GM12865 (cell line): ENCODE data around the gene LAMC3.

Experiments
- DNase-seq: peaks from one replicate; pipeline ENCODE4 v3.0.0; 2010; ENCODE audit warnings: low read depth
- H3K4me3 ChIP-seq: 2 replicates; pipeline ENCODE4 v1.5.1; 2011; ENCODE audit warnings: mild to moderate bottlenecking, low read depth, low read length, control low read depth
- TF ChIP-seq, protein P1 (sequence below): IDR thresholded peaks from 2 replicates; pipeline ENCODE4 v1.5.1; 2011; ENCODE audit warnings: low read length, control low read depth, low read depth, inconsistent platforms; ENCODE audit not compliant: insufficient read depth; ENCODE audit errors: missing control alignments

LAMC3 gene

DNA sequence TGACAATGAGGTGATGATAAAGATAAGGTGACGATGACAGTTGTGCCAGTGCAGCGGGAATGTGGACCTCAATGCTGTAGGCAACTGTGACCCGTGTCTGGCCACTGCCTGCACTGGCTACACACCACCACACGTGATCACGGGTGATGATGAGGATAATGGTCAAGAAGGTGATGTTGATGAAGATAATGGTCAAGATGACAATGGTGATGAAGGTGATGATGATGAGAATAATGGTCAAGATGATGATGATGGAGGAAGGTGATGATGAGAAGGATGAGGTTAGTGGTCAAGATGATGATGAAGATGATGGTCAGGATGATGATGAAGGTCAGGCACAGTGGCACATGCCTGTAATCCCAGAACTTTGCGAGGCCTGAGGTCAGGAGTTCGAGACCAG lies 56.6 kb downstream of the LAMC3 start:
- TF ChIP-seq, protein P1, sequence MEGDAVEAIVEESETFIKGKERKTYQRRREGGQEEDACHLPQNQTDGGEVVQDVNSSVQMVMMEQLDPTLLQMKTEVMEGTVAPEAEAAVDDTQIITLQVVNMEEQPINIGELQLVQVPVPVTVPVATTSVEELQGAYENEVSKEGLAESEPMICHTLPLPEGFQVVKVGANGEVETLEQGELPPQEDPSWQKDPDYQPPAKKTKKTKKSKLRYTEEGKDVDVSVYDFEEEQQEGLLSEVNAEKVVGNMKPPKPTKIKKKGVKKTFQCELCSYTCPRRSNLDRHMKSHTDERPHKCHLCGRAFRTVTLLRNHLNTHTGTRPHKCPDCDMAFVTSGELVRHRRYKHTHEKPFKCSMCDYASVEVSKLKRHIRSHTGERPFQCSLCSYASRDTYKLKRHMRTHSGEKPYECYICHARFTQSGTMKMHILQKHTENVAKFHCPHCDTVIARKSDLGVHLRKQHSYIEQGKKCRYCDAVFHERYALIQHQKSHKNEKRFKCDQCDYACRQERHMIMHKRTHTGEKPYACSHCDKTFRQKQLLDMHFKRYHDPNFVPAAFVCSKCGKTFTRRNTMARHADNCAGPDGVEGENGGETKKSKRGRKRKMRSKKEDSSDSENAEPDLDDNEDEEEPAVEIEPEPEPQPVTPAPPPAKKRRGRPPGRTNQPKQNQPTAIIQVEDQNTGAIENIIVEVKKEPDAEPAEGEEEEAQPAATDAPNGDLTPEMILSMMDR, result no peak
- DNase-seq, result no peak
- H3K4me3 ChIP-seq, result no peak overlapping the region

DNA sequence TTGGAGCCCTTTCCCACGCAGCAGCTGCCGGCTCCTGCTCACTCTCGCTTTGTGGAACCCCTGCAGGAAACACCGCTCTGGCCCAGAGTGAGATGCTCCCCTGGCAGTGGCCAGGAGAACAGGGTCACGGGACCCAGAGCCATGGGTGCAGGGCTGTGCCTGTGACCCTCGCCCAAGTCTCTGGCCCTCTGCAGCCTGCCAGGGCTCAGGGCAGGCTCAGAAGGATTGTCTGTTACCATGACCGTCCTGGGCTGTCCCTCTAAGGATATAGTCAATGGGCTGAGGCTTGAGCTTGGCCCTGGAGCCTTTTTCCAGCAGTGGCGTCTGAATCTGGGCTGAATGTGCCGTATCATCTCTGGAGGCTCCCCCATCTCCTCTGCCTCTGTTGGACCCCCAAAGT lies 58.7 kb downstream of the LAMC3 start:
- TF ChIP-seq, protein P1, result no peak
- no peak for DNase-seq
- H3K4me3 ChIP-seq, result no peak overlapping the region

DNA sequence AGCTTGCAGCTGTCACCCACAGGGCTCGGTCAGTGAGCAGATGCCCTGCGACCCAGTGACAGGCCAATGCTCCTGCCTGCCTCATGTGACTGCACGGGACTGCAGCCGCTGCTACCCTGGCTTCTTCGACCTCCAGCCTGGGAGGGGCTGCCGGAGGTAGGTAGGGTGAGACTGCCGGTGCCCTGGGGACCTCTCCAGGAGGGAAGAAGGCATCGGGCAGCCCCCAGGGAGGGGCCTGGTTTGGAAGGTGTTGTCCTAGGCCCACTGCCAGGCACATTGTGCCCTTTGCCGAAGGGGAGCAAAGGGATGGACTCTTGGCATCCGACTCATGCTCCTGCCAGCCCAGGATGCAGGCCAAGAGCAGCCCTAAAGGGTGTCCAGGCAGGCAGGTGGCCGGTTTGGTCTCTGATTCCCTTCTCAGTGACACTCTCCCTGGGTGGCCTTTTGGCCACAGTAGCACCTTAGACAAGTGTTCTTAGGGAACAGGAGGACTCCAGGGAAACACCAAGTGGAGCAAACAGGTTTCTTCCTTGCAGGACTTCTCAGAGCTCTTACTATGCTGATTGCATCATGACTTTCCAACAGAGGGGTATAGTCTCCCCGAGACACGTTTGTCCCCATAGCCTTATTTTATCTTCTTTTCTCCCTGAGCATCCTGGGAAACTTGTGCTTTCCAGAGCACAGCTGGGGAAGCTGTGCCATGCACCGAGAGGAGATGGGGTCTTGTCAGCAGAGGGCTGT lies 59.3 kb downstream of the LAMC3 start:
- TF ChIP-seq, protein P1, result no peak
- H3K4me3 ChIP-seq, result no peak overlapping the region
- DNase-seq, result no peak

DNA sequence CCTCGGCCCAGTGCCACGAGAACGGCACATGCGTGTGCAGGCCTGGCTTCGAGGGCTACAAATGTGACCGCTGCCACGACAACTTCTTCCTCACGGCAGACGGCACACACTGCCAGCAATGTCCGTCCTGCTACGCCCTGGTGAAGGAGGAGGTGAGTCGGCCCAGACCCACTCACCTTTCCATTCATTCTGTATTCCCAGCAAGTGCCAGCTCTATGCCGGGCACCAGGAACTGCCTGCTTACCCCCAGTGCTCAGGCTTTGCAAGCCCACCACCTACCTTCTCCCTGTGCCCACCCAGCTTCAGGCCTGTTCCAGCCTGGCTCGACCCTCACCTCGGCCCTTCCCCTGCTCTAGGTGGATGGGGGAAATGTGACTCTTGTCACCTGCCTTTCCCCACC lies 60.7 kb downstream of the LAMC3 start:
- no peak overlapping the region for H3K4me3 ChIP-seq
- DNase-seq, result no peak
- TF ChIP-seq, protein P1, result no peak

DNA sequence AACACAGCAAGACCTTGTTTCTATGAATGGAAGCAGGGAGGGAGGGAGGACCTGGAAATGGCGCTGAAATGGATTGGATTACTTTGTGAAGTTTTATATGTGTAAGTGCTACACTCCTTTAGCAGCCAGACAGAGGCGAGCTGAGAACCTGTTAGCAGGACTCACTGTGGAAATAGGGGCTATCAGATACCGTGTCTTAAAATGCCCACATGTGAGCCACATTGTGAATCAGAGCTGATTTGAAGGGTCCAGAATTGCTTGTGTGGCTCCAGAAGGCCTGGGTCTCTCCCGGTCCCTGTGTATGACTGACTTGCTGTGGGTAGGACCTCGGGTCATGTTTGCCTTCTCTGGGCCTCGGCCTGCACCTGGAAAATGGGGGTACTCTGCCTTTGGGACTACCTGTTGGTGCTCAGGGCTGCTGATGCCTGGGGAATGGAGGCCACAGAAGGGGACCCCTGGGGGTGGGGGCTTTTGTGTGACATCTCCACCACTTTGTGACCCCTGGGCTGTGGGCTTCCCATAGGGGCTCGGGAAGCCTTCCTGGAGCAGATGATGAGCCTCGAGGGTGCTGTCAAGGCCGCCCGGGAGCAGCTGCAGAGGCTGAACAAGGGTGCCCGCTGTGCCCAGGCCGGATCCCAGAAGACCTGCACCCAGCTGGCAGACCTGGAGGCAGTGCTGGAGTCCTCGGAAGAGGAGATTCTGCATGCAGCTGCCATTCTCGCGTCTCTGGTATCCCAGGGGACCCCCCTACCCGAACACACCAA lies 63.3 kb downstream of the LAMC3 start:
- H3K4me3 ChIP-seq, result no peak overlapping the region
- no peak for DNase-seq
- TF ChIP-seq, protein P1, result no peak

DNA sequence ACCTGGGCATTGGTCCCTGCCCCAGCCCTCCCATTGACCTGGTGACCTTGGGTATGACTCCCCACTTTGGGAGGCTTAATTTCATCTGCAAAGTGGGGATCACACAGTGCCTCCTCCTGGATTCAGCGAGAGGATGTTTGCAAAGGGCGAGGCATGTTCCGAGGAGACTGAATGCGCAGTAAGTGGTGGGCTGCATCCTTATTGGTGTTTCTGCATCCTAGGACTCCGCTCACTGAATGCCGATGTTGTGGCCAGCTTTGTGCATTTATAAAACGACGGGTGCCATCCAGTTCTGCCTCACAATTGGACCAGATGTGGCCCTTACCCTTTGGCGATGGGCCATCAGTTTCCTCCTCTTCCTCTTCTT lies 63.9 kb downstream of the LAMC3 start:
- no peak overlapping the region for H3K4me3 ChIP-seq
- TF ChIP-seq, protein P1, result no peak
- no peak for DNase-seq
